SW 1271 (cell line): Measurements from ENCODE around the gene FHOD3.
"Not testable (repeated sequence)": the region's sequence is repeated elsewhere in the genome, so short reads cannot be mapped to it uniquely, and the experiment has no call there.

Experiments used
- DNase-seq, 2 experiments: peaks; one replicate each; lab custom pipeline; 2025; lab: John Stamatoyannopoulos, UW

Gene FHOD3

DNA sequence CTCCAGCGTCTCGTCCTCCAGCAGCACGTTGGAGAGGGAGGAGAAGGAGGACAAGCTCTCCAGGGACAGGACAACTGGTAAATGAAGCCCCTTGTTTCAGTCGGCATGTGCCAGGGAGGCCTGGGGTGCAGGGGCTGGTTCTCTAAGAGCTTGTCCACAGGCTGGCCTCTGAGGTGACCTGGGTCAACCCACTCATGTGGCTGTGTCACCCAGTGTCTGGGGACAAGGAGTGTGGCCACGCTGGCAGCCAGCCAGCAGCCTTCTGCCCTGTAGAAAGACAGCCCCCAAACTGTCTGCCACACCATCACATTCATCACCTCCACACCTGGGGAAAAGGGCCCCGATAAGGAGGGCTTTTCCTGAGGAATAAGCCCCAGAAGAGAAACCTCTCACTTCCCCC, 411.8 kb downstream of the FHOD3 start:
- no peak for DNase-seq

DNA sequence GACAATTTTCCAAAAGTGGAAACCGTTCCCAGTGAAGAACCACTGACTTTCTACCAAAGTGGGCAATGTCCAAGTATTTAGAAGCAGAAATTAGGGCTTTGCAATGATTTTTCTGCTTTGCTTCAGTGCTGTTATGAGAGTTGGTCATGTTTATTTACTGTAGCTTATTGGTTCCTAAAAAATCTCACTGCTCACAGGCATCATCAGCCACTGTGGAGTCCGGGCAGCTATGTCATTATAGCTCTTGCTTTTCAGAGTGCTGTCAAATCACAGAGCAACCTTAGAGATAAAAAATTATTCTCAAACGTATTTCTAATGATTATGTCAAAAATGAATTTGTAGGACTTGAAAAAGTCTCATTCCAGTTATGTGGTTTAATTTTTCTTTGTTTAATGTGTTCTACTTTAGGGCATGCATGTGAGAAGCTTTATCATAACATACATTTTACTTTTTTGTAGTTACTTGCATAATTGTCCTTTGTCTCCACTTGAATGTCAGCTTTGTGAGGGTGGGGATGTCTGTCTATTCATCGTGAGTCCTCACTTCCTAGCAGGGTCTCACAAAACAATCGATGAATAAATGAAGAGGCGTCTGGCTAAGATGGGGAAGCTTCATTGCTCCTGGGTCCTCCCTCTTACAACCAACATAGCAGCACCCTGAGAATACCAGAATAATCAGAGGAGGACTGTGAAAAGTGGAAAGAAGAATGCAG, 413.7 kb downstream of the FHOD3 start:
- DNase-seq, result no peak

DNA sequence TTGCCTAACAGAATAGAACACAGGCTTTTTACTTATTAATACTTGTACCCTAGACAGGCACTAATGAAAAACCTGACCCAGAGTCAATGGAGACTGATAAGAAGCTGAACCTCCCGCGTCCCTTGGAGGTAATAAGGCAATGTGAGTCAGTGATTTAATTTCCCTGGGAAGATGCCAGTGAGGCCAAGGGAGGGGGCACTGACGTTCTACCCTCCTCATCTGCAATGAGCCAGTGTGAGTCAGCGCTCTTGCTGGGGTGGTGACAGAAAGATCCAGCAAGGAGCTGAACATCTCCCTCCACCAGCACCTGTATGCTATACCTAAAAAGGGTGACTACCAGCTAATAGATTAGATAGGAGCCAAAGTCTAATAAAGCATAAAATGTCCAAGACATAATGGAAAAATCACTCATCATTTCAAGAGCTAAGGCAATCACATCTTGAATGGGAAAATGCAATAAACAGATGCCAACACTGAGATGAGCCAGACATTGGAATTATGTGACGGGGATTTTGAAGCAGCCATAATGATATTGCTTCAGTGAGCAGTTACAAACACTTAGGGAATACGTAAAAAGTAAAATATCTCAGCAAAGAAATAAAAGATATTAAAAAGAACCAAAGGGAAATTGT, 414.4 kb downstream of the FHOD3 start:
- DNase-seq, result no peak

GRCh38 chr18:36714476-36714875, 417.0 kb downstream of the FHOD3 start:
- no peak for DNase-seq

GRCh38 chr18:36717422-36718110, 420.1 kb downstream of the FHOD3 start:
- DNase-seq, result no peak

DNA sequence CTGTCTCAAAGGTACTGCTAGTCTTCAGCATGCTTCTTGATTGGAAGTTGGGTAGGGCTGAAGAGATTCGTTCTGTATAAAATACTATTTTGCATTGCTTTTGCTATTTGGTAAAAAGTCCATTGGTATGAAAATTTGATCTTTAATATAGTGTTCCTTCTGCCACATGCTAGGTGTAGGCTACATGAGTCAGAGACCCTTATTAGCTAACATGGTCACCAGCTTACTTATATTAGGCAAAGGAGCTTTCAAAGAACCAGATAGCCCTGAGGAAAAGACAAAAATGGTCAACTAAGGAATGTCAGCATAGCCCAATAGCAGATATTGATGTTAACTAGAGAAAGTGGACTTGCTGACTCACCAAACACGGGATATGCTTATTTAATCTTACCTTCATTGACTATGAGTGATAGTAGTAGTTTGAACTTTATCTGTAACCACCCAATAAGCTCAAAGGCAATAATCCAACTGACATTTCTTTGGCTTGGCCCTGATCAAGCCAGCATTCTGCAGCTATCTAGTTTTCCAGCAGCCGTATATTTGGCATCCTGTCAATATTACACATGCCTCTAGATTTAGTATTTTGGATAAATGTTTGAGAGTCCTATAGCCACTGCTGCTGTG, 421.3 kb downstream of the FHOD3 start:
- no peak for DNase-seq

GRCh38 chr18:36719630-36720029, 422.1 kb downstream of the FHOD3 start:
- DNase-seq, result no peak

GRCh38 chr18:36721351-36721750, 423.8 kb downstream of the FHOD3 start:
- DNase-seq, result not testable (repeated sequence)

GRCh38 chr18:36724169-36724568, 426.7 kb downstream of the FHOD3 start:
- DNase-seq, result no peak

DNA sequence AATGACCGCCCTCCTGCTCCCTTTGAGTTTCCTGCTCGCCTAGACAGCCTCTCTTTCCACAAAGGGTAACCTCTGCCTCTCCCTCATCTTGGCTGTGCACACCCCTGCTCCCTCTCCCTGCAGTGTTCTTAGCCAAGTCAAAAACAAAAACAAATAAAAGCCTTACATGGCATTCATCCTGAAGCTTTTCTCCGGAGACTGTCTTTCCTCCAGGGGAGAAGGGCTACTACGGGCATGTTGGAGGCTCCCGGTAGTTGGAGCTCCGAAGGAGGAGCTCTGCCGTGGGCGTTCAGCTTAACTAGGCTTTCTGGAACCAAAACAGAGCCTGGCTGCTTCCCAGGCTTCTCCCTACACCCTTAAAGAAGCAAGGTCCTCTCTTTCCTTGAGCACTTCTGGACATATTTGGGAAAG, 427.1 kb downstream of the FHOD3 start:
- DNase-seq, result no peak

DNA sequence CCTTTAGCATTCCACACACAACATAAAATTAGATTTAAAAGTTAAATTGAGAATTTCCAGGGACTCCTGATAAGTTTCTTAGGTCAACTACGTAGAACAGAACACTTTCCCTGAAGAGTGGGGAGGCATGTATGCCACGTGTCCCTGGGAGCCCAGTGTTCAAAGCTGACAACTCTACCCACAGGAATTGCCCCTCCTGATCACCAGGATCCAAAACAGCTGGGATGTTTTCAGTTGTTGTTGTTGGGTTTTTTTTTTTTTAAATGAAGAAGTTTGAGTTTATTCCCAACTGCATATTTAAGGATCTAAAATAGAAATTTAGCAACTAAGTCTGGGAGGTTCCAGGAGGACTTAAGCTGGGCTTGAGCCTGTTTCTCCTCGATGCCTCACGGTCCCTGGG, 430.8 kb downstream of the FHOD3 start:
- DNase-seq, result no peak

GRCh38 chr18:36729197-36729596, 431.7 kb downstream of the FHOD3 start:
- no peak for DNase-seq

GRCh38 chr18:36732264-36732663, 434.8 kb downstream of the FHOD3 start:
- DNase-seq, result no peak

DNA sequence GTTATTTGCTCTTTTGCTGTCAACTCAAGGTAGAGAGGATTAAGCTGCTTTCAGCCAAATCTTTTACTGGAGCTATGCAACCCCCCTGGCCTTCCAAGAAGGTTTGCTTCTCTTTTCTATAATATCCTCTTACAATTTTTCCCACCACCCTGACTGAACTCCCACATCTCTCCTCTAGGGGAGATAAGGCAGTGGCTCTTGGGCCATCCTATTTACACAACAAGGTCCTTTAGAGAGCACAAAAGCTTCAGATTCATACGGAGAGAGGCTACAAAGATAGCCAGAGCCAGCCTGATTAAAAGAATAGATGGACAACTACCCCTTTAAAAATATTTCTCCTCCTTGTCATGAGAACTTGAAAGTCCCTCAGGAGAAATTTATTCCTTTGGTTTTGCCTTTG, 435.6 kb downstream of the FHOD3 start:
- no peak for DNase-seq

DNA sequence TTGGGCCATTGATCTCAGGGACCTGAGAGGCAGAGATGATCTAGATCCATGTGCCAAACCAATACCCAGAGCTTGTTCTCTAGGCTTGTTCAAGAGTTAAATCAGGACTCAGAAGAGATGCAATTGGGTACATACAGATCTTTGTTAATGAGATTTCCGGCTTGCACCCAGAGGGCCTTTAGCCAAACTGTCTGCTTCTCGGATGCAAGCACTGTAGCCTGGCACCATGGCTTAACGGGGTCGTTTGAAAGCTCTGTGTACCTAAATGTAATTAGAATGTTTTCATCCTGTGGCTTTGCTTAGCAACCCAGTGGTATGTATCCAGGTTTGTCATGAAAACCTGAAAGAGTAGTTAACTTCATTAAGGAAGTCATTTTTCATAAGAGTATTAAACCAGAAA, 437.1 kb downstream of the FHOD3 start:
- DNase-seq, result no peak

- no peak for DNase-seq
Observed at GRCh38 chr18:36735130-36735529, 437.6 kb downstream of the FHOD3 start.

DNA sequence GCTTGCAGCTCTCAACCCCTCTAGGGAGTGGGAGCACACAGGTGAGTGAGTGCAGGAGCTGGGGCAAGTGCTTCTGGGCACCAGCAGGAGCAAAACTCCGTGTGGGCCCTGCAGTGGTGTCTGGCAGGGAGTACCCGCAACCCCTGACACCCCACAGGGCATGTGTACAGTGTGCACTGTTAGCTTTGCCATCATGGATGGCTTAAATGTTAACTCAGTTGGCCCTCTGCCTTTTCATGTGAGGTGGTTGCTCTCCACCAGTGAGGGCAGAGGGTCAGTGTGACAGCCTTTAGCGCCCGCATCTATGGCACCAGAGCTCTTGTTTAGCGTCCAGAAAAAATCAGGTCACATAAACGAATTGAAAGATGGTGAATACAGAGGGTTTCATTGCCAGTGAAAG, 438.6 kb downstream of the FHOD3 start:
- DNase-seq, result no peak

GRCh38 chr18:36737316-36737715, 439.8 kb downstream of the FHOD3 start:
- no peak for DNase-seq

DNA sequence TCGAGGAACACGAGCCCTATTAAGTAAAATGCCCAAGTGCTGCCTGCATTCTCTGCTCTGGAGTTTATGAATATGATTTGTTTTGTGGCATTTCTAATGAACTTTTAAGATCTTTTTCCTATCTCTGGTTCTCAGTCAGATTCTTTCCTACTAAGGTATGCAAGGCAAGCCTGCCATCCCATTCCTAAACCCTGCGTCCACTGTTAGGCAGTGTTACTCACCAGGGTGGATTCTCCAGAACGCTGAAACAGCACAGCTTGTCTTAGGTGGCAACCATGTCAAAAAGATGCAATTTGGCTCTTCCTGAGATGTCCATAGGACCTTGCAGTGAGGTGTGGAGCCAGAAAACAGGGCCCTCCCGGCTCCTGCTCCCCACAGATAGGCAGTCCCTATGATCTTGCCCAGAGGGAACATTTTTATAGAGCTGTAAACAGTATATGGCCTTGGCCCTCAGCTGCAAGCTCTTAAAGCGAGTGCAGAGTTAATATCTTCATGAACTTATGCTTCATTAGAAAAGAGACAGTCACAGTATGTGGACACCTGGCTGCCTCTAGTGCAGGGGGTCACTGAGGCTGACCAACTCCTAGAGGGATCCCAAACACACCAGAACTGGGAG, 446.9 kb downstream of the FHOD3 start:
- no peak for DNase-seq

- no peak for DNase-seq
Observed at GRCh38 chr18:36745219-36745975, 447.9 kb downstream of the FHOD3 start.
